GM12878 (cell line): ENCODE results near the gene MARCHF2. TPM values are rescaled to one million over a fixed set of nuclear protein-coding genes. Genes with fewer than 3 reads are reported as not detected.

Experiments used
- CHD4 ChIP-seq: fragments of 200-600 bp; sonication (generic); IDR thresholded peaks from 2 replicates; pipeline ENCODE4 v1.6.1; 2016; ENCODE audit warnings: mild to moderate bottlenecking
- HDAC2 ChIP-seq: fragments of 200-600 bp; sonication (generic); IDR thresholded peaks from 2 replicates; pipeline ENCODE4 v1.6.1; 2017
- KDM1A ChIP-seq: fragments of 200-600 bp; sonication (generic); IDR thresholded peaks from 2 replicates; pipeline ENCODE4 v1.6.1; 2016; ENCODE audit warnings: borderline replicate concordance
- MEF2B ChIP-seq: fragments of 450-650 bp; IDR thresholded peaks from 2 replicates; pipeline ENCODE4 v1.6.1; 2018; ENCODE audit warnings: mild to moderate bottlenecking, moderate library complexity; ENCODE audit not compliant: partially characterized antibody, poor library complexity, severe bottlenecking
- MXI1 ChIP-seq: fragments of 150-350 bp; IDR thresholded peaks from 2 replicates; pipeline ENCODE4 v1.6.1; 2011; ENCODE audit warnings: low read depth, mild to moderate bottlenecking, inconsistent platforms, low read length, improper control_type of control experiment
- NBN ChIP-seq: fragments of 450-650 bp; IDR thresholded peaks from 2 replicates; pipeline ENCODE4 v1.6.1; 2016
- PAX5 ChIP-seq: IDR thresholded peaks from 2 replicates; pipeline ENCODE4 v1.6.1; 2011; ENCODE audit warnings: low read depth, low read length, borderline replicate concordance
- STAT1 ChIP-seq: fragments of 450-650 bp; conservative IDR thresholded peaks from 2 replicates; pipeline ENCODE4 v1.6.1; 2014; ENCODE audit warnings: antibody characterized with exemption, mild to moderate bottlenecking
- TCF3 ChIP-seq: IDR thresholded peaks from 2 replicates; pipeline ENCODE4 v1.6.1; 2012; ENCODE audit warnings: low read depth, mild to moderate bottlenecking, low read length, borderline replicate concordance; ENCODE audit not compliant: insufficient read depth
- TCF7 ChIP-seq: IDR thresholded peaks from 2 replicates; pipeline ENCODE4 v1.6.1; 2014; ENCODE audit warnings: antibody characterized with exemption, borderline replicate concordance
- YBX1 ChIP-seq: fragments of 450-650 bp; IDR thresholded peaks from 2 replicates; pipeline ENCODE4 v1.6.1; 2016; ENCODE audit warnings: antibody characterized with exemption
- ZNF384 ChIP-seq: IDR thresholded peaks from 2 replicates; pipeline ENCODE4 v1.6.1; 2012; ENCODE audit warnings: low read depth, mild to moderate bottlenecking, low read length, improper control_type of control experiment, borderline replicate concordance
- polyA plus RNA-seq, 11 experiments: library from polyadenylated mRNA; depleted of rRNA in 4 of 11; unstranded in 6 of 11; stranded (reverse) in 5 of 11; fragments of >200 nt; fragmentation: Nextera tagmentation in 4 of 11; fragmentation: Illumina TruSeq in 1 of 11; extraction: Ambion mirVana in 4 of 11; extraction: Trizol in 1 of 11; gene quantifications; 1 replicate in 1 of 11; 2 replicates in 10 of 11; pipeline versions ENCODE4 v1.2.1 to v1.2.3, GENCODE V29; 2011 to 2016; ENCODE audit warnings: inconsistent platforms in 2 of 11, missing spikeins in 2 of 11, low read depth in 1 of 11
- total RNA-seq, 4 experiments: library from RNA; depleted of rRNA in 3 of 4; stranded (reverse); fragments of >200 nt in 3 of 4; fragmentation: Illumina TruSeq in 1 of 4; extraction: Trizol in 1 of 4; gene quantifications; 2 replicates each; pipeline versions ENCODE4 v1.2.1 to v1.2.3, GENCODE V29; 2013 to 2021
- TF ChIP-seq, protein P1 (sequence below): fragments of 450-650 bp; IDR thresholded peaks from 2 replicates; pipeline ENCODE4 v1.6.1; 2017; ENCODE audit warnings: antibody characterized with exemption, mild to moderate bottlenecking, moderate library complexity
- TF ChIP-seq, protein P2 (sequence below): fragments of 450-650 bp; IDR thresholded peaks from 2 replicates; pipeline ENCODE4 v1.6.1; 2016; ENCODE audit warnings: mild to moderate bottlenecking, moderate library complexity, borderline replicate concordance
- TF ChIP-seq, protein P3 (sequence below): IDR thresholded peaks from 2 replicates; pipeline ENCODE4 v1.6.1; 2012; ENCODE audit warnings: improper control_type of control experiment, low read depth, low read length; ENCODE audit not compliant: insufficient replicate concordance
- TF ChIP-seq, protein P4 (sequence below): IDR thresholded peaks from 2 replicates; pipeline ENCODE4 v1.6.1; 2011; ENCODE audit warnings: mild to moderate bottlenecking, low read depth, low read length, moderate library complexity; ENCODE audit not compliant: insufficient replicate concordance

MARCHF2 gene
- total and polyA plus RNA-seq, 10 of the 15 experiments (the other 5 are each of a cell fraction or from before 2014, with no cell fraction given): 1.6 to 30.3 (median 10.8) TPM

DNA sequence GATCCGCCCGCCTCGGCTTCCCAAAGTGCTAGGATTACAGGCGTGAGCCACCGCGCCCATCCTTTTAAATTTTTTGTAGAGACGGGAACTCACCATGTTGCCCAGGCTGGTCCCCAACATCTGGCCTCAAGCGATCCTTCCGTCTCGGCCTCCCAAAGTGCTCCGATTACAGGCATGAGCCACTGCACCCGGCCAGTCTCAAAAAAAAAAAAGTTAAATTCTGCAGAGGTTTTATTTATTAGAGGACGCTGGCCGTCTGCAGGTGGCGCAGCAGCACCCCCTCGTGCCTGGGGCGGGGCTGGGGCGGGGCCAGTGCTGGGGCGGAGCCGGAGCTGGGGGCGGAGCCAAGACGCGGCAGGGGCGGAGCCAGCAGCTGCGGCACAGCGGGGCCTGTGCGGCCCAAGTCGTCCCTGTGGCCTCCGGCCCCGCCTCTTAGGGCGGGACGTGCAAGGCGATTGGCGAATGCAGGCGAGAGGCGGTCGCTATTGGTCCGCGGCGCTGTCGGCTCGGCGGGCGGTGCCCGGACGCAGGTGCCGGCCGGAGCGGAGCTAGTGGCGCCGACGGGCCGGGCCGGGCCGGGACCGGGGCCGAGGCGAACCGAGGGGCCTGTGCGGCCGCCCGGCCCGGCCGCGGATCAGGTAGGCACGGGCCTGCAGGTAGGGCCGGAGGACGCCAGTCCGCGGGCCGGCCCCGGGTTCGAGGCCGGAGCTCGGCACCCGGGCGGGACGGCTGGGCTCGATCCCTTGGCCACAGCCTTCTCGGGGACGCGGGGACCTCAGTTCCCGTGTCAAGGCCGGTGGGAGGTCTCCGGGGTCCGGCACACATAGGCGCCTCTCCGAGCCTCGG, at the start of gene MARCHF2 (continued):
- no peak for TF ChIP-seq MEF2B
- TF ChIP-seq, protein P1, sequence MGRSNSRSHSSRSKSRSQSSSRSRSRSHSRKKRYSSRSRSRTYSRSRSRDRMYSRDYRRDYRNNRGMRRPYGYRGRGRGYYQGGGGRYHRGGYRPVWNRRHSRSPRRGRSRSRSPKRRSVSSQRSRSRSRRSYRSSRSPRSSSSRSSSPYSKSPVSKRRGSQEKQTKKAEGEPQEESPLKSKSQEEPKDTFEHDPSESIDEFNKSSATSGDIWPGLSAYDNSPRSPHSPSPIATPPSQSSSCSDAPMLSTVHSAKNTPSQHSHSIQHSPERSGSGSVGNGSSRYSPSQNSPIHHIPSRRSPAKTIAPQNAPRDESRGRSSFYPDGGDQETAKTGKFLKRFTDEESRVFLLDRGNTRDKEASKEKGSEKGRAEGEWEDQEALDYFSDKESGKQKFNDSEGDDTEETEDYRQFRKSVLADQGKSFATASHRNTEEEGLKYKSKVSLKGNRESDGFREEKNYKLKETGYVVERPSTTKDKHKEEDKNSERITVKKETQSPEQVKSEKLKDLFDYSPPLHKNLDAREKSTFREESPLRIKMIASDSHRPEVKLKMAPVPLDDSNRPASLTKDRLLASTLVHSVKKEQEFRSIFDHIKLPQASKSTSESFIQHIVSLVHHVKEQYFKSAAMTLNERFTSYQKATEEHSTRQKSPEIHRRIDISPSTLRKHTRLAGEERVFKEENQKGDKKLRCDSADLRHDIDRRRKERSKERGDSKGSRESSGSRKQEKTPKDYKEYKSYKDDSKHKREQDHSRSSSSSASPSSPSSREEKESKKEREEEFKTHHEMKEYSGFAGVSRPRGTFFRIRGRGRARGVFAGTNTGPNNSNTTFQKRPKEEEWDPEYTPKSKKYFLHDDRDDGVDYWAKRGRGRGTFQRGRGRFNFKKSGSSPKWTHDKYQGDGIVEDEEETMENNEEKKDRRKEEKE: 0 out of 2 replicates have a peak, but pooled peaks have one; percentile 16
- TF ChIP-seq, protein P2, sequence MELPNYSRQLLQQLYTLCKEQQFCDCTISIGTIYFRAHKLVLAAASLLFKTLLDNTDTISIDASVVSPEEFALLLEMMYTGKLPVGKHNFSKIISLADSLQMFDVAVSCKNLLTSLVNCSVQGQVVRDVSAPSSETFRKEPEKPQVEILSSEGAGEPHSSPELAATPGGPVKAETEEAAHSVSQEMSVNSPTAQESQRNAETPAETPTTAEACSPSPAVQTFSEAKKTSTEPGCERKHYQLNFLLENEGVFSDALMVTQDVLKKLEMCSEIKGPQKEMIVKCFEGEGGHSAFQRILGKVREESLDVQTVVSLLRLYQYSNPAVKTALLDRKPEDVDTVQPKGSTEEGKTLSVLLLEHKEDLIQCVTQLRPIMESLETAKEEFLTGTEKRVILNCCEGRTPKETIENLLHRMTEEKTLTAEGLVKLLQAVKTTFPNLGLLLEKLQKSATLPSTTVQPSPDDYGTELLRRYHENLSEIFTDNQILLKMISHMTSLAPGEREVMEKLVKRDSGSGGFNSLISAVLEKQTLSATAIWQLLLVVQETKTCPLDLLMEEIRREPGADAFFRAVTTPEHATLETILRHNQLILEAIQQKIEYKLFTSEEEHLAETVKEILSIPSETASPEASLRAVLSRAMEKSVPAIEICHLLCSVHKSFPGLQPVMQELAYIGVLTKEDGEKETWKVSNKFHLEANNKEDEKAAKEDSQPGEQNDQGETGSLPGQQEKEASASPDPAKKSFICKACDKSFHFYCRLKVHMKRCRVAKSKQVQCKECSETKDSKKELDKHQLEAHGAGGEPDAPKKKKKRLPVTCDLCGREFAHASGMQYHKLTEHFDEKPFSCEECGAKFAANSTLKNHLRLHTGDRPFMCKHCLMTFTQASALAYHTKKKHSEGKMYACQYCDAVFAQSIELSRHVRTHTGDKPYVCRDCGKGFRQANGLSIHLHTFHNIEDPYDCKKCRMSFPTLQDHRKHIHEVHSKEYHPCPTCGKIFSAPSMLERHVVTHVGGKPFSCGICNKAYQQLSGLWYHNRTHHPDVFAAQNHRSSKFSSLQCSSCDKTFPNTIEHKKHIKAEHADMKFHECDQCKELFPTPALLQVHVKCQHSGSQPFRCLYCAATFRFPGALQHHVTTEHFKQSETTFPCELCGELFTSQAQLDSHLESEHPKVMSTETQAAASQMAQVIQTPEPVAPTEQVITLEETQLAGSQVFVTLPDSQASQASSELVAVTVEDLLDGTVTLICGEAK: no peak
- TF ChIP-seq, protein P3, sequence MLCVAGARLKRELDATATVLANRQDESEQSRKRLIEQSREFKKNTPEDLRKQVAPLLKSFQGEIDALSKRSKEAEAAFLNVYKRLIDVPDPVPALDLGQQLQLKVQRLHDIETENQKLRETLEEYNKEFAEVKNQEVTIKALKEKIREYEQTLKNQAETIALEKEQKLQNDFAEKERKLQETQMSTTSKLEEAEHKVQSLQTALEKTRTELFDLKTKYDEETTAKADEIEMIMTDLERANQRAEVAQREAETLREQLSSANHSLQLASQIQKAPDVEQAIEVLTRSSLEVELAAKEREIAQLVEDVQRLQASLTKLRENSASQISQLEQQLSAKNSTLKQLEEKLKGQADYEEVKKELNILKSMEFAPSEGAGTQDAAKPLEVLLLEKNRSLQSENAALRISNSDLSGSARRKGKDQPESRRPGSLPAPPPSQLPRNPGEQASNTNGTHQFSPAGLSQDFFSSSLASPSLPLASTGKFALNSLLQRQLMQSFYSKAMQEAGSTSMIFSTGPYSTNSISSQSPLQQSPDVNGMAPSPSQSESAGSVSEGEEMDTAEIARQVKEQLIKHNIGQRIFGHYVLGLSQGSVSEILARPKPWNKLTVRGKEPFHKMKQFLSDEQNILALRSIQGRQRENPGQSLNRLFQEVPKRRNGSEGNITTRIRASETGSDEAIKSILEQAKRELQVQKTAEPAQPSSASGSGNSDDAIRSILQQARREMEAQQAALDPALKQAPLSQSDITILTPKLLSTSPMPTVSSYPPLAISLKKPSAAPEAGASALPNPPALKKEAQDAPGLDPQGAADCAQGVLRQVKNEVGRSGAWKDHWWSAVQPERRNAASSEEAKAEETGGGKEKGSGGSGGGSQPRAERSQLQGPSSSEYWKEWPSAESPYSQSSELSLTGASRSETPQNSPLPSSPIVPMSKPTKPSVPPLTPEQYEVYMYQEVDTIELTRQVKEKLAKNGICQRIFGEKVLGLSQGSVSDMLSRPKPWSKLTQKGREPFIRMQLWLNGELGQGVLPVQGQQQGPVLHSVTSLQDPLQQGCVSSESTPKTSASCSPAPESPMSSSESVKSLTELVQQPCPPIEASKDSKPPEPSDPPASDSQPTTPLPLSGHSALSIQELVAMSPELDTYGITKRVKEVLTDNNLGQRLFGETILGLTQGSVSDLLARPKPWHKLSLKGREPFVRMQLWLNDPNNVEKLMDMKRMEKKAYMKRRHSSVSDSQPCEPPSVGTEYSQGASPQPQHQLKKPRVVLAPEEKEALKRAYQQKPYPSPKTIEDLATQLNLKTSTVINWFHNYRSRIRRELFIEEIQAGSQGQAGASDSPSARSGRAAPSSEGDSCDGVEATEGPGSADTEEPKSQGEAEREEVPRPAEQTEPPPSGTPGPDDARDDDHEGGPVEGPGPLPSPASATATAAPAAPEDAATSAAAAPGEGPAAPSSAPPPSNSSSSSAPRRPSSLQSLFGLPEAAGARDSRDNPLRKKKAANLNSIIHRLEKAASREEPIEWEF: no peak
- no peak for TF ChIP-seq HDAC2
- no peak for TF ChIP-seq TCF7
- TF ChIP-seq ZNF384: peak; percentile 73; the same call in 1 of the 2 replicates
- TF ChIP-seq, protein P4, sequence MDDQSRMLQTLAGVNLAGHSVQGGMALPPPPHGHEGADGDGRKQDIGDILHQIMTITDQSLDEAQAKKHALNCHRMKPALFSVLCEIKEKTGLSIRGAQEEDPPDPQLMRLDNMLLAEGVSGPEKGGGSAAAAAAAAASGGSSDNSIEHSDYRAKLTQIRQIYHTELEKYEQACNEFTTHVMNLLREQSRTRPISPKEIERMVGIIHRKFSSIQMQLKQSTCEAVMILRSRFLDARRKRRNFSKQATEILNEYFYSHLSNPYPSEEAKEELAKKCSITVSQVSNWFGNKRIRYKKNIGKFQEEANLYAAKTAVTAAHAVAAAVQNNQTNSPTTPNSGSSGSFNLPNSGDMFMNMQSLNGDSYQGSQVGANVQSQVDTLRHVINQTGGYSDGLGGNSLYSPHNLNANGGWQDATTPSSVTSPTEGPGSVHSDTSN: peak; percentile 94
- no peak for TF ChIP-seq PAX5
- TF ChIP-seq CHD4: no peak
- no peak for TF ChIP-seq NBN
- TF ChIP-seq TCF3: 0 out of 2 replicates have a peak, but pooled peaks have one; percentile 13
- TF ChIP-seq MXI1: no peak
- TF ChIP-seq STAT1: no peak
- no peak for TF ChIP-seq KDM1A
- TF ChIP-seq YBX1: no peak
